GM18909 (cell line): ENCODE data around the gene ATP2A1.
A peak's percentile ranks its signal among the peaks of the same experiment; 100 is the strongest.
"Not testable (repeated sequence)": the region's sequence is repeated elsewhere in the genome, so short reads cannot be mapped to it uniquely, and the experiment has no call there.

Experiments used
- ATAC-seq: cut with Tn5 transposase; IDR thresholded peaks from one replicate; pipeline ENCODE4 v1.9.1; 2021; ENCODE audit warnings: mild to moderate bottlenecking; ENCODE audit not compliant: unreplicated experiment, poor library complexity

The ATP2A1 gene

GRCh38 chr16:28904828-28905227 is 26.5 kb downstream of the ATP2A1 start:
- no peak for ATAC-seq

- ATAC-seq, result no peak
Measured at GRCh38 chr16:28905229-28905754, 27.0 kb downstream of the ATP2A1 start.

GRCh38 chr16:28905800-28906372 is 27.6 kb downstream of the ATP2A1 start:
- ATAC-seq, result no peak

- ATAC-seq, result no peak
Measured at GRCh38 chr16:28910086-28911031, 32.1 kb downstream of the ATP2A1 start.

GRCh38 chr16:28912558-28912957 is 34.3 kb downstream of the ATP2A1 start:
- no peak for ATAC-seq

GRCh38 chr16:28913946-28914724 is 35.8 kb downstream of the ATP2A1 start:
- no peak for ATAC-seq

- no peak for ATAC-seq
Measured at GRCh38 chr16:28915181-28915580, 36.9 kb downstream of the ATP2A1 start.

GRCh38 chr16:28917095-28917494 is 38.8 kb downstream of the ATP2A1 start:
- ATAC-seq, result no peak

GRCh38 chr16:28918698-28919097 is 40.4 kb downstream of the ATP2A1 start:
- ATAC-seq, result no peak

- no peak for ATAC-seq
Measured at GRCh38 chr16:28923231-28923587, 44.9 kb downstream of the ATP2A1 start.

- peak; percentile 57 for ATAC-seq
Measured at GRCh38 chr16:28923652-28924398, 45.5 kb downstream of the ATP2A1 start.

GRCh38 chr16:28924399-28924761 is 46.1 kb downstream of the ATP2A1 start:
- no peak for ATAC-seq

- peak; percentile 64 for ATAC-seq
Measured at GRCh38 chr16:28924762-28925385, 46.6 kb downstream of the ATP2A1 start, which contains the start of gene RABEP2. RABEP2 (minus strand) TSS chr16:28925238; CDS start chr16:28925163, 75 bp downstream.

GRCh38 chr16:28925386-28926228 is 47.3 kb downstream of the ATP2A1 start:
- peak; percentile 38 for ATAC-seq

GRCh38 chr16:28926284-28926683 is 48.0 kb downstream of the ATP2A1 start:
- not testable (repeated sequence) for ATAC-seq

GRCh38 chr16:28927815-28928214 is 49.5 kb downstream of the ATP2A1 start:
- ATAC-seq, result no peak

GRCh38 chr16:28930203-28930602 is 51.9 kb downstream of the ATP2A1 start:
- ATAC-seq, result no peak

- ATAC-seq, result no peak
Measured at GRCh38 chr16:28930652-28931051, 52.4 kb downstream of the ATP2A1 start.

- no peak for ATAC-seq
Measured at GRCh38 chr16:28931801-28932225, 53.5 kb downstream of the ATP2A1 start, which contains the start of gene CD19. CD19 (plus strand) TSS chr16:28931971; CDS start chr16:28932001, 30 bp downstream.
